Fibroblast of peridontal ligament (primary cell): ENCODE results near the gene SLC66A2.

Experiments
- DNase-seq: peaks from one replicate; pipeline ENCODE4 v3.0.0-alpha.2; 2010; ENCODE audit errors: extremely low read depth

Gene SLC66A2

GRCh38 chr18:79937103-79937860 is 14.2 kb downstream of the SLC66A2 start:
- no peak for DNase-seq

- DNase-seq = no peak
Measured at GRCh38 chr18:79936641-79937040, 14.8 kb downstream of the SLC66A2 start.

- DNase-seq = no peak
Measured at GRCh38 chr18:79935925-79936324, 15.5 kb downstream of the SLC66A2 start.

GRCh38 chr18:79935499-79935898 is 16.0 kb downstream of the SLC66A2 start:
- DNase-seq = no peak

GRCh38 chr18:79935098-79935480 is 16.4 kb downstream of the SLC66A2 start:
- no peak for DNase-seq

GRCh38 chr18:79934311-79935097 is 16.9 kb downstream of the SLC66A2 start:
- DNase-seq = no peak

GRCh38 chr18:79933765-79934164 is 17.7 kb downstream of the SLC66A2 start:
- no peak for DNase-seq

- no peak for DNase-seq
Measured at GRCh38 chr18:79932907-79933306, 18.5 kb downstream of the SLC66A2 start.

GRCh38 chr18:79931475-79931874 is 20.0 kb downstream of the SLC66A2 start:
- DNase-seq = no peak

- DNase-seq = no peak
Measured at GRCh38 chr18:79930020-79930642, 21.3 kb downstream of the SLC66A2 start.

GRCh38 chr18:79928563-79928960 is 22.9 kb downstream of the SLC66A2 start:
- no peak for DNase-seq

- no peak for DNase-seq
Measured at GRCh38 chr18:79927607-79928562, 23.6 kb downstream of the SLC66A2 start.

GRCh38 chr18:79926715-79927606 is 24.5 kb downstream of the SLC66A2 start:
- no peak for DNase-seq

GRCh38 chr18:79926306-79926705 is 25.1 kb downstream of the SLC66A2 start:
- no peak for DNase-seq

- DNase-seq = no peak
Measured at GRCh38 chr18:79924814-79925731, 26.4 kb downstream of the SLC66A2 start.

GRCh38 chr18:79923896-79924585 is 27.4 kb downstream of the SLC66A2 start:
- DNase-seq = no peak

- DNase-seq = no peak
Measured at GRCh38 chr18:79922971-79923411, 28.5 kb downstream of the SLC66A2 start.
